Anterior cingulate cortex (tissue), 58 donors: ENCODE data around the gene GASK1A.

Experiments
- DNase-seq, 58 donors: peaks; one replicate each; lab custom pipeline; 2025; lab: John Stamatoyannopoulos, UW

The GASK1A gene

GRCh38 chr3:43080726-43081568 lies 101.8 kb downstream of the GASK1A start:
- DNase-seq = no peak

GRCh38 chr3:43081796-43082195 lies 102.7 kb downstream of the GASK1A start:
- DNase-seq = peak in 1 of 58 donors; percentile 10

- no peak for DNase-seq
These were observed 103.3 kb downstream of the GASK1A start for GRCh38 chr3:43082457-43082856.

- no peak for DNase-seq
These were observed 107.5 kb downstream of the GASK1A start for GRCh38 chr3:43086460-43087165.

- no peak for DNase-seq
These were observed 108.2 kb downstream of the GASK1A start for GRCh38 chr3:43087249-43087776.

- DNase-seq = no peak
These were observed 110.0 kb downstream of the GASK1A start for GRCh38 chr3:43089081-43089480.

GRCh38 chr3:43090238-43090637 lies 111.1 kb downstream of the GASK1A start:
- DNase-seq = no peak

GRCh38 chr3:43091481-43091880 lies 112.4 kb downstream of the GASK1A start:
- DNase-seq = no peak

- DNase-seq = no peak
These were observed 113.9 kb downstream of the GASK1A start for GRCh38 chr3:43093006-43093405.

GRCh38 chr3:43093974-43094373 lies 114.9 kb downstream of the GASK1A start:
- no peak for DNase-seq

GRCh38 chr3:43094381-43094780 lies 115.3 kb downstream of the GASK1A start:
- DNase-seq = no peak

- DNase-seq = no peak
These were observed 115.7 kb downstream of the GASK1A start for GRCh38 chr3:43094851-43095250.

- no peak for DNase-seq
These were observed 116.3 kb downstream of the GASK1A start for GRCh38 chr3:43095370-43095769.

- no peak for DNase-seq
These were observed 117.7 kb downstream of the GASK1A start for GRCh38 chr3:43096761-43097160.

GRCh38 chr3:43097400-43098080 lies 118.4 kb downstream of the GASK1A start:
- no peak for DNase-seq

GRCh38 chr3:43098761-43099160 lies 119.7 kb downstream of the GASK1A start:
- no peak for DNase-seq

GRCh38 chr3:43102773-43103480 lies 123.8 kb downstream of the GASK1A start:
- DNase-seq = no peak

GRCh38 chr3:43104039-43104438 lies 124.9 kb downstream of the GASK1A start:
- DNase-seq = no peak

GRCh38 chr3:43104660-43105595 lies 125.8 kb downstream of the GASK1A start:
- DNase-seq = peak in 4 of 58 donors; percentile 34 to 80 (median 48)
